HG03460 (cell line): ENCODE measurements around the gene HOXB8.

Experiments used
- ATAC-seq: cut with Tn5 transposase; IDR thresholded peaks from one replicate; pipeline ENCODE4 v1.9.1; 2021; ENCODE audit not compliant: unreplicated experiment

The HOXB8 gene

DNA sequence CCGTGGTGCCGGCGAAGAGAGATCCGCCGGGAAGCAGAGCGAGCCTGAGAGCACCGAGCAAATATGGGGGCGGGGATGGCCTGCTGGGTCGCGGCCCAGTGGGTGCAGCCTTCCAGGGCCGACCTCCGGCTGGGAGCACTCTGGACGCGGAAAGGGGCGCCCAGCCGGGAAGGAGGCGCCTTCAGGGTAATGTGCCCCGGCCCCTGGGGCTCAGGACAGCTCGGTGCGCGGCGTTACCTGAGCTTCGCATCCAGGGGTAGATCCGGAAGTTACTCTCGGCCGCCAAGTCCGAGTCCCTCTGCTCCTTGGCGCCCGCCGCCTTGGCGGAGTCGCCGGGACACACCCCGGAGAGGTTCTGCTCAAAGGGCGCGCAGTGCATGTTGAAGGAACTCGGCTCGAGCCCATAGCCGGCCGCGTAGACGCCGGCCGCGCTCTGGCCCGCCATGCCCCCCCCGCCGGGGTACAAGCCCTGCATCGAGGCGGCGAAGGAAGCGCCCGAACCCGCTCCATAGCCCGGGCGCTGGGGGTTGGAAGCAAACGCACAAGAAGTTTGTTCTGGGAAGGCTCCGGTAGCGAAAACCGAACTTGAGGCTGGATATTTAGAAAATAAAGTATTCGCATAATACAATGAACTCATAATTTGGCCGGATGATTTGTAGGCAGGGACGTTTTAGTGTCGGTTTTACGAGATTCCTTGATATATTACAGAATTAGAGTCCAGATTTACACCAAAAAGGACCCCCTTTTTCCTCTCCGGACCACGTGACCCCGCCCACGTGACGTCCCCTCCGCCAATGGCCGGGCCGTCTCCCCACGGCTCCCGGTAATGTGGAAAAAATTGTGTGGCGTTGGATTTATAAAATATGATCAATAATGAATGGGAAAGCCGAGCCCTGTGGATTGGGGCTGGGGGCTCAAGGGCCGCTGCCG lies 4.5 kb downstream of the HOXB8 start, which contains the start of gene HOXB7:
Gene HOXB7 (minus strand): TSS at position 736 of the 930 bp plus-strand sequence. CDS start 99 bp downstream, at position 637.
- no peak for ATAC-seq

DNA sequence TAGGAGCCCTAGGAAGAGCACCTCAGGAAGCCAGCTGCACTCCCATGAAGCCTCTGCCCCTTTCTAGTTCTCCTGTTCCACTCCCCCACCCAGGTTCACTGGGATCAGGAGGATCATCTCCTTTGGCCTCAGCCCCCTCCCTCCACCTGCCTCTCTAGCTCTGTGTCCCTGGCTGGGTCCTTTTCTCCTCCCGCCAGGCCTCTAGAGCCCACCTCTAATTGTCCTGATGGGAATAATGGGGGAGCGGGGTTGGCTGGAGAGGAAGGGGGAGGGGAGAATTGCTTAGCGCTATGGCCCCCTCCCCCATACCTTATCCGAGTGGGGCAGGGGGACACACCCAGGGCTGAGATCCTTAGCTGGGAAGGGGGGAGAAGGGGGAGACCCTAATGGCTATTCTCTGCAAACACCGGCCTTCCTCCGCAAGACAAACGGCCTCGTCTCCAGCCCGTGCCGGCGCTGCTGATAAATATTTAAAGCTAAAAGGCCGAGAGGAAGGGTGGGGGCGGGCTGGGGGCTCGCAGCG lies 5.3 kb downstream of the HOXB8 start:
- no peak for ATAC-seq

DNA sequence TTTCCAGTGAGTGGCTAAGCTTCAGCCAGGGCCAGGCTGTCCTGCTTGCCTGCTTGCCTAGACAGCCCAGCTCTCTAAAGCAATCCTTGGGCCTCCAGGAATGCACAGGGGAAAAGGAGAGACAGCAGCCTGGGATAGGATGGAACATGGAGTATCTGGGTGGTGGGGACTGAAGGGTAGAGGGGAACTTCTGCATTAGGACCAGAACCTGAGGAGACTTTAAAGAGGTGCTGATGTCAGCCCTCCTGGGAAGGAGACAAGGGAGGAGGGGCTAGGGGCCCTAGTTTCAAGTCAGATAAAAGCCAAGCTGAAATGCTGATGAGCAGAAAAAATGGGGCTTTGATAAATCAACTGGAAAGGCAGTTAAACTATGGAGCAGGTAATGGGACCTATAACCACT lies 6.1 kb downstream of the HOXB8 start:
- ATAC-seq, result no peak

DNA sequence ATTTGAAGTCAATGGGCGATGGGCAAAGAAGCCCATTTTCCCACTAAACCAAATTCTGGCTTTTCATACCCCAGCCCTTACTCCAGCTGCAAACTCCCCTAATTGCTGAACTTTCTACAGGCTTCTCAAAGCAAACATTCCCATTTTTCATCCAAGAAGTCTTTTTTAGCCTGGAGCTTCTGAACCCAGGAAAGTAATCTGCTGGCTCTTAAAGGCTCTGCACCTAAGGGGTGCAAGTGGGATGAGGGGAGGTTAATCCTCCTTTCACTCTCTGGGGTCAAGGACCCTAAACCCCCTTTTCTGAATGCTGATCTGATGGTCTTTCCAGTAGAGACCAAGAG lies 6.6 kb downstream of the HOXB8 start:
- ATAC-seq, result no peak

DNA sequence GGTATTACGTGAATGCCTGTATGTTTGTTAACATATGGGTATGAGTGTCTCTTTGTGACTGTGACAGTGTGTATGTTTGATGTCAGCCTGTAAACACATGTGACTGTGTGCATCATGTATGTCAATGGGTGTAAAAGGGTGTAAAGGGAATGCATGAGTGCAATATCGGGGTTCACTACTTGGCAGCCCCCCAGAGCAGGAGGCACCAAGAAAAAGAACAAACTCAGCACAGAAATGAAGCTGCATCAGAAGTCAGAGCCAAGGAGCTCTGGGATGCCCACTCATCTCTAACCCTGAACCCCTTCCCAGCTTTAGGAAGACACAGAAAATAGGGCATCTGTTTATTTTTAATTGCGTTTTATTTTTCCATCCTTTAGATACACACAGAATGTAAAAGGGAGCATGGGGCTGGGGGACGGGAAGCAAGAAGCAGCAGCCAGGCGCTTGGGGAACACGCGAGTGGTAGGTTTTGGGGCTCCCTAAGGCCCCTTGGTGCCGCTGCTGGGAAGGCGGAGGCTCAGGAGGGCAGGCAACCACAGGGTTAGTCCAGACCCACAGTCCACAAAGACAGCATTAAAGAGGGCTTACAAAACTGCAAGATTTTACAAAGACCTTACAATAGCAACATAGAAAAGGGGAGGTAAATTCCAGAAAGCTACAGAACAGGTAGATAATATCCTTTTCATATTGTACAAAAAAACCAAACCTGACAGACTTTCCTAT lies 8.0 kb downstream of the HOXB8 start:
- ATAC-seq, result no peak

DNA sequence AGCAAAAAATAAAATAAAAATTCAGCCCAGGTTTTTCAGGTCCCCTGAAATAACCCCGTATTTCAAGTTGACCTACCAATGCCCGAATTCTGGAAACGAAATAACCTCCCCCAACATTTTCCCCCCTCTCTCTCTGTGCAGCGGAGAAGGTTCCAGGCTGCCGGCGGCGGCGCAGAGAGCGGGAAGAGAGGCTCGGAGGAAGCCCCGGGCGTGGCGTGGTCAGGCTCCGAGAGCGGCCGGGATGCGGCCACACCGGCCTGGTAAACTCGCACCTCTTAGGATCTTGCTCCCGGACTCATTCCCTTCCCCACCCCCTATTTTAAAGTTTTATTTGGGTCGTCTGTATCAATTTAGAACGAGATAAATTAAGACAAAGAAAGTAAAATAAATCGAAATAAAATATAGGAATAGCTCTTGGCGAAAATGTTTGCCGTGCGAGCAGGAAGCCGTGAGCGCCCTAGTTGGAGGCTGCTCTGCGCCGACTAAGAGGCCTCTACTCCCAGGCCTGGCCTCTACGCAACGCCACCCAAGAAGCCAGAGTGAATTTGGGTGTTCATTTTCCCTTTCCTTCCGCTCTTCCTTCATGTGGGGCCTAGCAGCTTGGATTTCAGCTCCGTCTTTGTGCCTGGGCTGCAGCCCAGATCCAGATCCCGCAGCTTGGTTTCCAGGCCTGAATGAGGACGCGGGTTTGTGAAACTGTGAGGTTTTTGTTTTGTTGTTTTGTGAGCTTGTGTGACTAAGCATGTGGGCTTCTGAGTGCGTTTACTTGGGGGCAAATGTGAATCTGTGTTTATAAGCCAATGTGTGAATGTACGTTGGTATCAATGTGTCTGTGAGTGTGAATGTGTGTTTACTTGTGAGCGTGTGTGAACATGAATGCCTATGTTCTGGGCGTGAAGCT lies 8.9 kb downstream of the HOXB8 start:
- no peak for ATAC-seq

DNA sequence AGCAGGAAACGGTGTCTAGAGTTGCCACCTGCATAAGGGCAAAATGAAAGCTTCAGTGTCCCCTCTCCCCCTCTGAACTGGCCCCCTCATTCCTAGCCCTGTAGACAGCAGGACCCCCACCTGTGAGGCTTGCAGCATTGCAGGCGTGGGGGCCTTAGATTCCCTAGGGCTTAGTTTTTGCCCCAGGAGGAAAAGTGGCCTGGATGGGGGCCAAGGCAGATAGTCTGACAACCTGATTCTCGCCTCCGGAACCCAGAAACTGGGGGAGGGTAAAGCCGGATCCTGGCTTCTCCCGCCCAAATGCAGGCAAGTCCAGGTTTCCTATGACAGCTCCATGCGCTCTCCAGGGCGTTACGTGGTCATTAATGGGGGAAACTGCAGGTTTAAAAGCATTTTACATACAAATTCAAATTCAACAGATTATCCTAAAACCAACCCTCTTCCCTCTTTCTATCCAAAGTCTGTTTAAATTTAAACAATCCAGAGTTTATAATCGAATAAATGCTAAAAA lies 9.6 kb downstream of the HOXB8 start:
- ATAC-seq, result no peak

DNA sequence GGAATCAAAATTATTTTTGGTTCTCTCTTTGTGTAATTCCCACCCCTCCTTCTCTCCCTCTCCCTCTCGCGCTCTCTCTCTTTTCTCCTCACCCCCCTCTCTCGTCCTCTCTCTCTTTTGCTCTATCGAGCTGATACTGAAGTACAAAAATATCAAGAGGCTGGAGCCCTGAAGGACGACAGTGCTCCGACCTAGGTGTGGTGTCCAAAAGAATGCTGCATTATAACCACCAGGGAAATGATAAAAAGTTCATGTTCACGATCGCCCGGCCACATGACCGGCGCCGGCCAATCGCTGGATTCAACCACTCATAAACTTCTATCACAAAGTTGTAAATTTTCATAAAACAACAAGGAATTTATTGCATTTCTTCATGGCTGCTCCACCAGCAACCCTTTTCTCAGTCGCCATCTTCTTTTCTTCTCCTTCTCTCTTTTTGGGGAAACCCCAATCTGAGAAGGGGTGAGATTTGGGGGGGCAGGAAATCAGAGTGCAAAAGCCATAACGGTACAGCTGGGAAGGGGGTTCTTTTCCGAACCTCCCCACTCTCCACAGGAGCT lies 10.2 kb downstream of the HOXB8 start, which contains the start of gene HOXB6:
Gene HOXB6 (minus strand): TSS at position 217 of the 560 bp plus-strand sequence. CDS start 6,836 bp downstream, outside the sequence.
- ATAC-seq, result no peak

DNA sequence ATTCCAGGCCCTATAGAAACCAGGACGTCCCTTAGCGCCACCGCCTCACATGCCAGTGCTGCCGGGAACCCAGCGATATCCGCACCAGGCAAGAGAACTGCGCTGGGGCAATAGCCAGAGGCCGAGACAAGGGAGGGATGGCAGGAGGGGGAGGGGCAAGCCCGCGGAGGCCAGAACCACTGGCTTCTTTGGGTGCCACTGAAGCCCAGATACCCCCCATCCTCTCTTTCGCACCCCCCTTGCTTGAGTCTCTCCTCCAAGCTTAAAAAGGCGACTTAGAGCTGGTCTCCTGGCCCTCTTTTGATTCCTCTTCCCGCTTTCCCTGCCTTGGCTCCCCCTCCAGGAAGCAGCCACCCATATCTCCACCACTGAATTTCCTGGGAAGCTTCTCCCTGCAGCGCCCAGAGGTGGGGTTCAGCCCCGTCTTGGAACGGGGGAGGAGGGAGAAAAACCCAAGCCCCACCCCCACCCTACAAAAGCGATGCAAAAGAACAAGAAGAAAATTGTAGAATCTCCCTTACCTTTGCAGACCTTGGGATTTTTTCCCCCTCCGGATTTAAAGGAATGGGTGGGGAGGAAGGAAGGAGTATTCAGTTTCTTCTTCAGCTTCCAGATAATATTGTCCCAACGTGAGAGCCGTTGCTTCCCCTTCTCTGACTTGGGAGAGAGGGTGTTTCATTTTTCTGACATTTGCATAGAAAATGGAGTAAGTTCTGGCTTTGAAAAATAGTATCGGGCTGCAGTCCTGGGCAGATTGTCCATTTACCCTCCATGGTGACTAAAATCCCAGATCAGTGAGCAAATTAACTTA lies 10.9 kb downstream of the HOXB8 start:
- ATAC-seq, result no peak

DNA sequence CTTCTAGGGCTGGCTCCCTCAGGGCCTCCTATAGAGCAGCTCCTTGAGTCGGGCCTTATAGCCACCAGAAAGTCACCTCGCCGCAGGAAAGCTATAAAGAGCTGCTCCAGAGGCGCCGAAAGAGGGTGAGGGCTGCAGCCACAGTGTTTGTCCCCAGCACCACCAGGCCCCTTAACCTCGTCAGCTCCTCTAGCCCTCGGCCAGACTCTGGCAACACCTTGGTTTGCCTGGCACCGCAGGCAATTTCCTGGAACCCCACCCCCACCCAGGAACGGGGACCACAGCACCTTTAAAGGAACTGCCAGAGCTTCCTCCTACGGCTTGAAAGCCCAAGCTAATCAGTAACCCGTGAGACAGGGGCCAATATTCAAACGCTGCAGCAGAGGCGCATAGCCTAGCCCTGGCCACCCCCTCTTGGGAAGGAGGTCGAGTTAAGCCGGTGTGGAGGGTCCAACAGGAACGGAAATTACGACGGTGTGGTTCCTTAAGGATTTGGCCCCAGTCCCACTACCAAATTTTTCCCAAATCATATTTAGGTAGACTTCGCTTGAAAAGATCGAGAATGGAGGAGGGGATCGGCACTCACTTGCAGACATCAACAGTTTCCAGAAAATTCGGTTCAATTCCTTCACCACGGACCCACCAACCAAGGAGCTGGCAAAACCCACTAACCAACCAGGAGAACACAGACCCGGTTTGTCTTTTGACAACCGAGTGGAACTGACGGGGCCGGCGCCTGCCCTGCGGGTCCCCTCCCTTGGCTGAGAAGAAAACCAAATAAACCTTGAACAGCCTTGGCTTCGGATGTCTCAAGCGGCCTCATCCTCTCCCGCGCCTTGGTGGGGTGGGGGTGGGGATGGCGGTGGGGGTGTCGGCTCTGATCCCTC lies 13.3 kb downstream of the HOXB8 start:
- ATAC-seq, result no peak

DNA sequence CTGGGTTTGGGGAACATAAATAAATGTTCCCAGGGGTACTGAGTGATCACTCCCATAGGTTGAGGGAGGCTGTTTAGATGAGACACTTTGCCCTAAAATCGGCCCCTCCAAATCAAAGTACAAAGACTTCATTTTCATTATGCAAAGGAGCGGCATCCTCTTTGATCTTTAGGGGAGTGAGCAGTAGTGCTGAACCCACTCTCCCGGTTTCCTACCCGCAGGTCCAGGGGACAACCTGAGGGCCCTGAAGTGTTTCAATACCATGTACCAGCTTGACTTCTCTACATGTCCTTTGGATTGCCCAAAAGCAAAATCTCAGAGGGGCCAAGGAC lies 13.9 kb downstream of the HOXB8 start:
- no peak for ATAC-seq

DNA sequence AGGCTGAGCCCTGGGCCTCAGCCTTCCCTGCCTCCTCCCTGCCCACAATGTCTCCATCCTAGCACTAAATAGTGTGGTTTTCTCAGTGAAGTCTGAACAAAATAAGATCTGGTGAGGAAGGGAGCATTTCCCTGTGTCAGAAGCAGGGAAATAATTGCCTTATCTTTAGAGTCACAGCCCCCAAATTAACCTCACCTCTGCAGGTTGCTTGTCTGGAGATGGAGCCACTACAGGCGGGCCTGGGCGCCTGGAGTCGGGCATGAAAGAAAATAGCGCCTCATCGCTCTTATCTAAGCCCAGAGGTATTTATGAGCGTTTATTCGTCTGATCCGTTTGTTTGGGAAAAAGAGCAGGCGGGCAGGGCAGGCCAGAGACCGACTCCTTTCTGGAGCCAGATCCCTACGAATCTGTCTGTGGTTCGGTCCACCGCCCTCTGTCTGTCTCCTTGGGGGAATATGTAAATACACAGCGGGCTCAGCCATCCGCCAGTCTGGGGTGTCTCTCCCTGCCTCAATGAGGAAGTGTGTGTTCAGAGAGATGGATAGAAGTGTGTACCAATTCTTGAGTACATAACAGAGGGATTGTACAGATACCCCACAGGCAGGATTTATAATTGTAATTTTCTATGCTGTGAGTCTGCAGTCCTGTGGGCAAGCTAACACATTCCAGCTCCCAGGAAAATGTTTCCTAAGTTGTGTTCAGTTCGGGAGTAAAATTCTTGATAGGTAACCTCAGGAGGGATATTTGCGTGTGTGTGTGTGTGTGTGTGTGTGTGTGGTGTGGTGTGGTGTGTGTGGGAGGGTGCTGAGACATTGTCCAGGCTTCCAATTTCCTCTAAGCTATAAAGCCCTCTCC lies 14.6 kb downstream of the HOXB8 start:
- no peak for ATAC-seq

DNA sequence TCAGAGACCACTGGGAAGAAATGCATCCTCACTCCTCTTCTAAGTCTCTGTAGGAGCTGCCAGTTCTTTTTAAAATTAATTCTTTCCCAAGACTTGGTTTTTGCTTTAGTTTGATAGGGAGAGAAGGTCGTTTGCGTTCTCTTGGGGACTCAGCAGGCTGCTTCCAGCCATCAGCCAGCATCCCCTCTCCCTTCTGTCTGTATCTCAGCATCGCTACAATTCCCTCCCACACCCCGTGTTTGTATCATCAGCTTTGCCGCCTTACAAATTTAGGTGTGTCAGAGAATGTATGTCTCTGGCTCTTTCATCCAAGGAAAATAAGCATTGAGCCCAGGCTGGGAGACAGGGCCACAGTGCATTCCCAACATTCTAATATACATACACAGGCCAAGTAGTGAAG lies 15.7 kb downstream of the HOXB8 start:
- ATAC-seq, result no peak

DNA sequence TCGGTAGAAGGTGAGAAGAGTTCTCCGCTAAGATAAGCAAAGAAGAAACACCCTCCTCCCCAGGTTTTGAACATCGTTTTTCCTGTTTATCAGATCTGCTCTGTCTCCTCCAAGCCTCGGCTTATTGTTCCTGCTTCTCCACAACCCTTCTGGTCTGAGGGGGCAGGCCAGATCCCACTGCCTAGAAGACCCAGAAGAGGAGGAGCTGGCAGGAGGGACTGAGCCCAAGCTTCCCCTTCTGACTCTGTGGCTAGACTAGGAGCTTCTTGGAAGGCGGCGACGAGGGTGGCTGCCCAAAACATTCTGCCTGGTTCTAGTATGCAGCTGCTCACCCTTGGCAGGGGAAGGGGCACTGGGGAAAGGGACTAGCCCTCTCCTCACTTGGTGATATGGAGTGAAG lies 16.4 kb downstream of the HOXB8 start:
- ATAC-seq, result no peak

DNA sequence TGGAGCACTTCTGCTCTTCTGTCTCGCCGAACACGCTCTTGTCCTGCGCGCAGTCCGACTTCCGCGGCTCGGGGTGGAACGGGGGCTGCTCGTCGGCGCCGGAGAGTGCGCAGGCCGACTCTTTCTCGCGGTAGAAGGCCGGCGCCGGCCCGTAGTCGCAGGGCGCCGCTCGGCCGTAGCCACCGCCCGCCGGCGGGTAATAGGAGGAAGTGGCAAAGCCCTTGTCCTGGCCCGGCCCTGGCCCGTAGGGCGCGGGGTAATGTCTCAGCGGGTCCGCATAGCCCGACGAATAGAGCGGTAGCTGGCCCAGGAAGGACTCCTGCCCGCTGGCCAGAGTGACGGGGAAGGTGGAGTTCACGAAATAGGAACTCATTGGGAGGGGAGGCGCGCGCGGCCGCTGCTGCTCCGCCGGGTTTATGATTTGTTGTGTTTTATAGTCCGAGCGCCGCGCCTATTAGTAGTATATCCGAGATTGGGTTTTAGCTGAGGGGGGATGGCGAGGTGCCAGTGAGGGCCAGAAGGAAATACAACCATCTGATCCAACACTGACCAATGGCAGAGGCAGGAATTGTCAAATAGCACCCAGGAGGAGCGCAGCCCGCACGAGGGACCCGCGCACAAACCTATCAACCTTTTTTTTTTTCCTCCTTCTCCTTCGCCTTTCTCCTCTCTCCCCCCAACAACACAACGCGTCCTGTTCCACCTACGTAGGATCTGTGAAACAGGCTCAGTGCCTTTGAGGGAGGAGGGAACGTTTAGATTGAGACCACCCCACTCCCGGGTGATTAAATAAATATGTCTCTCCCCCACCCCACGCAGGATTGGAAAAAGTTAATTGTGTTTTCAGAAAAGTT lies 17.1 kb downstream of the HOXB8 start:
- no peak for ATAC-seq

DNA sequence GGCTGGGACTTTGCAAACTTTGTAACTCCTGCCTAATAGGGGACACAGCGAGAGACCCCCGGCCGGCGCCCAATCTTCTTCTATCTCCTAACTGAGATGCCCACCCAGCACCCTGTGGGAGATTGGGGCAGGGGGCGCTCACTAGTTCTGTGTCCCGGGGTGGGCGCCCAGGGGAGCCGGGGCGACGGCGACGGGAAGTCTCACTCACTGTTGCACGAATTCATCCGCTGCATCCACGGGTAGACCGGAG lies 17.6 kb downstream of the HOXB8 start:
- no peak for ATAC-seq
